Measurements from ENCODE around the gene CYREN. TPM values are rescaled to one million over a fixed set of nuclear protein-coding genes. Genes with fewer than 3 reads are reported as not detected.

The CYREN gene, protein sequence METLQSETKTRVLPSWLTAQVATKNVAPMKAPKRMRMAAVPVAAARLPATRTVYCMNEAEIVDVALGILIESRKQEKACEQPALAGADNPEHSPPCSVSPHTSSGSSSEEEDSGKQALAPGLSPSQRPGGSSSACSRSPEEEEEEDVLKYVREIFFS
- 74.7 and 156 TPM in 2 replicates for total RNA-seq (2011; cell fraction: chromatin; rRNA removed; ENCODE audit: low replicate concordance)
- 93.6 and 122 TPM in 2 replicates for total RNA-seq (2011; cell fraction: nucleolus; rRNA removed)
- total RNA-seq (2011; cell fraction: nucleoplasm; rRNA removed): 99.6 and 104 TPM in 2 replicates
- total RNA-seq (2014; rRNA removed) (108 and 116 TPM in 2 replicates), total RNA-seq (2014; rRNA removed; fragmentation: Illumina TruSeq; extraction: Trizol) (73.8 and 79.8 TPM in 2 replicates), total RNA-seq (2015; rRNA removed; fragmentation: Illumina TruSeq; extraction: Trizol) (94.7 and 97.3 TPM in 2 replicates), total RNA-seq (2021) (93.9 and 102 TPM in 2 replicates), polyA plus RNA-seq (2011; rRNA removed) (70.3 and 76.7 TPM in 2 replicates), polyA plus RNA-seq (2014; fragmentation: Illumina TruSeq; extraction: Trizol) (88.8 and 93.4 TPM in 2 replicates), polyA plus RNA-seq (2014; fragmentation: Nextera tagmentation; extraction: Ambion mirVana) (10 to 100 TPM; 13.9 to 25.5 TPM), polyA plus RNA-seq (2014; rRNA removed) (87.2 and 91.9 TPM in 2 replicates), polyA minus RNA-seq (2011; rRNA and poly(A)+ RNA removed) (91.4 and 96.8 TPM in 2 replicates), Bru-seq, nascent RNA (percentile 97 among the genes with signal in this experiment), BruChase-seq, experiment 1, labeled RNA remaining after a 2-hour chase (percentile 88 among the genes with signal in this experiment), BruChase-seq, experiment 2, labeled RNA remaining after a 6-hour chase (percentile 87 among the genes with signal in this experiment)
- polyA plus RNA-seq (2011; cell fraction: cytosol; rRNA removed): 64.8 and 71.7 TPM in 2 replicates
- polyA plus RNA-seq (2011; cell fraction: nucleus; rRNA removed): 63.9 and 68.6 TPM in 2 replicates
- 76.0 and 88.6 TPM in 2 replicates for polyA plus RNA-seq (2012)
- polyA minus RNA-seq (2011; cell fraction: cytosol; rRNA and poly(A)+ RNA removed): 41.0 and 42.8 TPM in 2 replicates
- polyA minus RNA-seq (2011; cell fraction: nucleus; rRNA and poly(A)+ RNA removed): 68.5 and 107 TPM in 2 replicates
- long read RNA-seq, experiment 1, transcript CYREN-201 (4 exons, 1,482 nt): minor isoform, 34 of 413 reads
- long read RNA-seq, experiment 1, transcript CYREN-213 (4 exons, 1,727 nt): minor isoform, 17 of 413 reads
- long read RNA-seq, experiment 1, transcript CYREN-209 (4 exons, 596 nt): minor isoform, 14 of 413 reads
- long read RNA-seq, experiment 1, transcript CYREN-202 (4 exons, 1,738 nt): major isoform, 79 of 413 reads
- long read RNA-seq, experiment 1, partial matches to known transcripts: 6 of 413 reads
- long read RNA-seq, experiment 1, other reads (novel, unspliced or antisense): 244 of 413 reads
- long read RNA-seq, experiment 2, transcript CYREN-203 (4 exons, 1,579 nt): major isoform, 30 of 119 reads
- long read RNA-seq, experiment 2, transcript CYREN-210 (2 exons, 578 nt): minor isoform, 6 of 119 reads
- long read RNA-seq, experiment 2, transcript CYREN-201 (4 exons, 1,482 nt): minor isoform, 6 of 119 reads
- long read RNA-seq, experiment 2, partial matches to known transcripts: 7 of 119 reads
- long read RNA-seq, experiment 2, other reads (novel, unspliced or antisense): 64 of 119 reads
- long read RNA-seq, experiment 3, transcript CYREN-202 (4 exons, 1,738 nt): major isoform, 30 of 152 reads
- long read RNA-seq, experiment 3, transcript CYREN-201 (4 exons, 1,482 nt): minor isoform, 15 of 152 reads
- long read RNA-seq, experiment 3, transcript CYREN-209 (4 exons, 596 nt): minor isoform, 6 of 152 reads
- long read RNA-seq, experiment 3, transcript CYREN-213 (4 exons, 1,727 nt): minor isoform, 8 of 152 reads
- long read RNA-seq, experiment 3, partial matches to known transcripts: 6 of 152 reads
- long read RNA-seq, experiment 3, other reads (novel, unspliced or antisense): 82 of 152 reads

GRCh38 chr7:135170274-135170997 lies at the start of gene CYREN:
Gene CYREN (minus strand): TSS chr7:135170707. CDS start chr7:135168922, 1,785 bp downstream.
- H3K36me3 ChIP-seq (ENCODE audit: control insufficient read depth, insufficient read depth, low read length): peaks cover 35% of the 10 kb centered on the region
- peak; percentile 95 for ATAC-seq
- under 1% methylated on average over 76 of the region's 77 CpGs for WGBS (ENCODE audit: insufficient coverage, low coverage, missing lambda C conversion rate)
- peak; percentile 97 to 98 (median 98) for DNase-seq (ENCODE audit: extremely low read depth in 1 of 4, low spot score in 3 of 4)
- H3K27me3 ChIP-seq (ENCODE audit: control insufficient read depth in 2 of 2, insufficient read depth in 2 of 2, low read length in 2 of 2): no peaks in the 10 kb centered on the region
- intact Hi-C loops (cut with micrococcal nuclease): loop anchor here (1.0 to 10.0 kb wide), 5 partner anchors 216 to 538 kb away; partner anchors contain the start of gene BPGM
- peak within 1 kb of the TSS; percentile 96 to 100 for H3K9ac ChIP-seq (ENCODE audit: insufficient read depth in 1 of 2, low read depth in 2 of 2, low read length in 2 of 2)
- peak within 1 kb of the TSS; percentile 93 for H2AFZ ChIP-seq (ENCODE audit: low read depth, low read length)
- peak within 1 kb of the TSS; percentile 88 for H3K4me2 ChIP-seq (ENCODE audit: insufficient read depth, low read length)
- peaks cover 15 to 30% of the 10 kb centered on the region in 2 experiments; a peak in 4 of 5 replicates for H3K4me1 ChIP-seq (replicated peaks in 1 of 2; ENCODE audit: control insufficient read depth in 2 of 2, insufficient read depth in 2 of 2, low read length in 2 of 2)
- peaks cover 33% of the 10 kb centered on the region for H3K79me2 ChIP-seq (ENCODE audit: control insufficient read depth, insufficient read depth, low read length)
- H3K9me1 ChIP-seq (ENCODE audit: control insufficient read depth, insufficient read depth, low read length): no peaks in the 10 kb centered on the region
- BruUV-seq (replicated peaks): no TSS peak
- H3K27ac ChIP-seq (ENCODE audit: extremely low read depth, low read depth, low read length): peak within 1 kb of the TSS; percentile 95
- H4K20me1 ChIP-seq (replicated peaks; ENCODE audit: control insufficient read depth, insufficient read depth, low read length): 0 out of 2 replicates have a peak, but pooled peaks cover 5% of the 10 kb centered on the region
- POLR2A ChIA-PET: interaction anchor here (0.5 to 1.8 kb wide), 17 partner anchors 9 to 551 kb away, joined by 3 to 11 read pairs (median 3); partner anchors contain the start of genes BPGM and TMEM140
- H3K9me3 ChIP-seq (replicated peaks; ENCODE audit: control insufficient read depth, insufficient read depth, low read depth, low read length): 0 out of 2 replicates have a peak, but pooled peaks cover 2% of the 10 kb centered on the region
- H3K4me3 ChIP-seq: peak within 1 kb of the TSS; percentile 83
- in situ Hi-C loops (cut with MboI): no loop called here
- FAIRE-seq: no peak
- CTCF ChIA-PET (ENCODE audit: low intra/inter-chr PET ratio): interaction anchor here (0.6 to 0.7 kb wide), 4 partner anchors 24 to 538 kb away, joined by 3 to 5 read pairs (median 4); no protein-coding TSS in a partner anchor
- TF ChIP-seq TRIM24 (IDR thresholded peaks at IDR 0.05): peak in 1 of 2 experiments; percentile 99; a peak in 2 of 4 replicates
- TF ChIP-seq RBM39 (optimal IDR thresholded peaks at IDR 0.05; ENCODE audit: low read depth, low read length): peak; percentile 38
- 0 out of 2 replicates have a peak, but pooled peaks have one; percentile 27 for TF ChIP-seq ZNF408 (CRISPR knock-in tag; IDR thresholded peaks at IDR 0.05; ENCODE audit: low read depth)
- TF ChIP-seq NBN (IDR thresholded peaks at IDR 0.05; ENCODE audit: low read depth): peak; percentile 68
- peak; percentile 100 for TF ChIP-seq GABPB1 (CRISPR knock-in tag; IDR thresholded peaks at IDR 0.05)
- TF ChIP-seq POU5F1 (IDR thresholded peaks at IDR 0.05; ENCODE audit: borderline replicate concordance, low read depth, low read length, partially characterized antibody): no peak
- TF ChIP-seq E2F4 (CRISPR knock-in tag; IDR thresholded peaks at IDR 0.05; ENCODE audit: low read depth): no peak; the same call in 1 of the 2 replicates
- TF ChIP-seq TBL1XR1 (IDR thresholded peaks at IDR 0.05; ENCODE audit: low read length in 2 of 2): peak; percentile 60 to 62; a peak in 3 of 4 replicates
- TF ChIP-seq UBTF (IDR thresholded peaks at IDR 0.05; ENCODE audit: borderline replicate concordance in 1 of 2, low read depth in 2 of 2, low read length in 2 of 2): peak; percentile 90 to 96
